GM19324 (cell line): ENCODE measurements around the gene TSBP1.
"Not testable (repeated sequence)": the region's sequence is repeated elsewhere in the genome, so short reads cannot be mapped to it uniquely, and the experiment has no call there.

ENCODE experiments used
- ATAC-seq: cut with Tn5 transposase; IDR thresholded peaks from one replicate; pipeline ENCODE4 v1.9.1; 2021; ENCODE audit warnings: mild to moderate bottlenecking, moderate library complexity; ENCODE audit not compliant: unreplicated experiment, low FRiP score

TSBP1 gene

GRCh38 chr6:32290886-32291450 lies 80.7 kb downstream of the TSBP1 start:
- no peak for ATAC-seq

DNA sequence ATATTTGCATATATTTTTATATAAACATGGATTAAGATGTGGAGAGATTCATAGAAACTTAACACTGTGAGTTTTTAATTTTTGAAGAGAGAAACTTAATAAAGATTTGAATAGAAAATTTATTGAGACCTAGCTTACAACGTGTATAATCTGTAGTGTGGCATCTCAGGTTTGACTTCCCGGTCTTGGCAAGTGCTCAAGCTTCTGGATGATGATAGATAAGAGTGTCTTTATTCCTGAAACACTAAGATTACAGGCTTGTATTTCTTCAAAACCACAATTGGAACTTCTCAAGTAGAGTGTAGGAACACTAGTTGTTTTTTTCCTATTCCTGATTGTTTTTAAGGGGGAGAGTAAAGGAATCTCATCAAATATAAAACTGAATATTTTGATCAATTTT lies 83.3 kb downstream of the TSBP1 start:
- ATAC-seq: no peak

GRCh38 chr6:32273801-32274577 lies 97.7 kb downstream of the TSBP1 start:
- not testable (repeated sequence) for ATAC-seq

- ATAC-seq: no peak
Observed at GRCh38 chr6:32271429-32271828, 100.3 kb downstream of the TSBP1 start.

DNA sequence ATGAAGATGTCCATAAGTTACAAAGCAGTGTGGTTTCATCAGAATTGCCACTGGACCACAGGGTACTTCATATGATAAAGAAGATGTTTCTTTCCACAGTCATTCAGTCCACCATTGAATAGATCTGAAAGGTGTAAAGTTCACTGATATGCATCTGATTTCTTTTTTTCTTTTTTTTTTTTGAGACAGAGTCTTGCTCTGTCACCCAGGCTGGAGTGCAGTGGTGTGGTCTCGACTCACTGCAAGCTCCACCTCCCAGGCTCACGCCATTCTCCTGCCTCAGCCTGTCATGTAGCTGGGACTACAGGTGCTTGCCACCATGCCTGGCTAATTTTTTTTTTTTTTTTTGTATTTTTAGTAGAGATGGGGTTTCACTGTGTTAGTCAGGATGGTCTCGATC lies 103.2 kb downstream of the TSBP1 start:
- ATAC-seq: not testable (repeated sequence)

- ATAC-seq: no peak
Observed at GRCh38 chr6:32267035-32267434, 104.7 kb downstream of the TSBP1 start.

GRCh38 chr6:32257262-32257661 lies 114.4 kb downstream of the TSBP1 start:
- not testable (repeated sequence) for ATAC-seq

GRCh38 chr6:32255199-32256153 lies 116.2 kb downstream of the TSBP1 start:
- no peak for ATAC-seq

DNA sequence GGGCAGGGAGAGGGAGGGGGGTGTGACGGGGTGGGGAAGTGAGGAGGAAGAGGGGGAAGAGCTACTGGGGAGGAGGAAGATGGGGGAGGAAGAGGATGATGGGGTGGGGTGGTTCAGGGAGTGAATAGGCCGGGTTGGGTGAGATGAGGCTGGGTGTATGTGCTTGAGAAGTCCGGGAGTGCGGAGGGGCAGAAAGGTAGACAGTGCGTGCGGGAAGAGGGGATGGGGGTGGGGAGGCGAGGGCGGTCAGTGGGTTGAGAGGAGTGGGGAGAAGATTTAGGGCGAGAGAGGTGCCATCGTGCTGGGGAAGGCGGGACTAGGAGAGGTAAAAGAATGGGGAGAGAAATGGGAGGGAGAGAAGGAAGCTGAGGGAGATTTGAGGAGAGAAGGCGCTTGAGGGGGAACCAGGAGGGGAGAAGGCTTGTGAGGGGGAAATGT lies 116.9 kb downstream of the TSBP1 start:
- no peak for ATAC-seq

- no peak for ATAC-seq
Observed at GRCh38 chr6:32252331-32253009, 119.2 kb downstream of the TSBP1 start.

GRCh38 chr6:32249262-32249661 lies 122.4 kb downstream of the TSBP1 start:
- no peak for ATAC-seq

DNA sequence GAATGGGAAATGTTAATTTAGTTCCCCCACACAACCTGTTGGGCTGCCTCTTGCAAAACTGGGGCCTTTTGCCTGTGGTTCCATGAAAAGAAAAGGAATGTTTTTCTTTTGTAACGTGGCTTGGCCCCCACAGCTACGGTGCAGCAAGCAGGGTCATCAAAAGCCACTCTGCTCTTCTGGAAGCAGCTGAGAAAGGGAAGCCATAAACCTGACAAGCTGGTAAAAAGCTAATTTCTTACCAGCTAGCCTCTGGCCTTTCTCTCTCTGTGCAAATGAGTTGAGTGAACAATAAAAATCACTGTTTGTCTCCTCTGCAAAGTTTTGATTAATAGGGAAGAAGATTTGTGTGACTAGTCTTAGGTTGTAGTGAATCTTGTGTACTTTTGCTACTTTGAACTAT lies 124.3 kb downstream of the TSBP1 start:
- ATAC-seq: no peak

DNA sequence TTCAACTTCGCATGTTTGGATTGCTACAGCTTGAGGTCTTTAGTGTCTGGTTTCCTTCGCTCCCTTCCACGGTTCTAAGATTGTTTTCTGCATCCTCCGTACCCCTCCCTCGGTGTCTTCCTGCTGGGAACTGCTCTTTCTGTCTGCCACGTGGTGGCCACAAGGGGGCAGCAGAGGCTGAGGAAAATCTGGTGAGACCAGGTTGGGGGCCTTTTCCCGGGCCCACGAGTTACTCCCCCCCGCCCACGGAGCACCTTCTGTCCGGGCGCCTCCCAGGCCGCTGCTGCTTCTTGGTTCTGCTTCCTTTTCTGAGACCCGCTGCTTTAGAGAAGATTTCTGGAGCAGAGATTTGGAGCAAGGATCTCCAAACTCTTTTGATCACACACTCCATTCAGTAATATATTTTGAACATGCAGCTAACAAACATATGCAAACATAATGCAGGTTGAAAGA lies 126.7 kb downstream of the TSBP1 start:
- no peak for ATAC-seq

GRCh38 chr6:32244270-32244669 lies 127.4 kb downstream of the TSBP1 start:
- no peak for ATAC-seq
